Hematopoietic multipotent progenitor cell treated with erythropoietin and hydrocortisone succinate and interleukin-3 and kit ligand, for 15 days (in vitro differentiated cells): ENCODE results near the gene CFAP58.

Source experiments
- DNase-seq: peaks from one replicate; pipeline ENCODE4 v3.0.0-alpha.2; 2015; ENCODE audit warnings: low spot score

Gene CFAP58

GRCh38 chr10:104486803-104487202 is 133.2 kb downstream of the CFAP58 start:
- no peak for DNase-seq

GRCh38 chr10:104487794-104488438 is 134.3 kb downstream of the CFAP58 start:
- DNase-seq = no peak

GRCh38 chr10:104488439-104488832 is 134.8 kb downstream of the CFAP58 start:
- DNase-seq = no peak

GRCh38 chr10:104492329-104492940 is 138.8 kb downstream of the CFAP58 start:
- DNase-seq = no peak

- no peak for DNase-seq
Observed at GRCh38 chr10:104498347-104499081, 144.9 kb downstream of the CFAP58 start.

GRCh38 chr10:104501449-104501848 is 147.8 kb downstream of the CFAP58 start:
- no peak for DNase-seq

- DNase-seq = no peak
Observed at GRCh38 chr10:104501864-104502579, 148.4 kb downstream of the CFAP58 start.

- DNase-seq = no peak
Observed at GRCh38 chr10:104502907-104503306, 149.3 kb downstream of the CFAP58 start.
